K562 (cell line): ENCODE results near the gene LENEP. TPM values are rescaled to one million over a fixed set of nuclear protein-coding genes. Genes with fewer than 3 reads are reported as not detected.

Experiments
- ASH1L ChIP-seq: fragments of 450-650 bp; IDR thresholded peaks from 2 replicates; pipeline ENCODE4 v1.6.1; 2018; ENCODE audit warnings: borderline replicate concordance, mild to moderate bottlenecking, low read depth; ENCODE audit not compliant: partially characterized antibody
- BRCA1 ChIP-seq, 2 experiments: fragments of 450-650 bp in 1 of 2; sonication (generic) in 1 of 2; formaldehyde crosslinking in 1 of 2; IDR thresholded peaks; 2 replicates each; pipeline versions ENCODE4 v1.5.0 to v1.6.1; 2017 to 2020; ENCODE audit warnings: mild to moderate bottlenecking in 1 of 2, missing genetic modification reagents in 1 of 2
- BRD9 ChIP-seq: fragments of 450-650 bp; IDR thresholded peaks from 2 replicates; pipeline ENCODE4 v1.6.1; 2018; ENCODE audit warnings: low read depth; ENCODE audit not compliant: partially characterized antibody
- CREB1 ChIP-seq, 2 experiments: sonication (generic) in 1 of 2; formaldehyde crosslinking in 1 of 2; IDR thresholded peaks; 2 replicates each; pipeline versions ENCODE4 v1.6.1 to v1.8.0; 2012 to 2022; ENCODE audit warnings: inconsistent platforms in 1 of 2, mild to moderate bottlenecking in 1 of 2, missing genetic modification reagents in 1 of 2, moderate library complexity in 1 of 2
- CREB5 ChIP-seq: fragments of 250-450 bp; sonication (Bioruptor Pico); IDR thresholded peaks from 2 replicates; pipeline ENCODE4 v1.5.0; 2020; ENCODE audit warnings: mild to moderate bottlenecking
- CSDE1 ChIP-seq, 2 experiments: fragments of 450-650 bp; IDR thresholded peaks; 2 replicates each; pipeline ENCODE4 v1.6.1; 2016; ENCODE audit warnings: mild to moderate bottlenecking in 1 of 2
- ETV1 ChIP-seq: fragments of 450-650 bp; conservative IDR thresholded peaks from 2 replicates; pipeline ENCODE4 v1.6.1; 2016; ENCODE audit warnings: missing genetic modification characterization, control low read depth, low read depth, missing compliant biosample characterization
- FOXP4 ChIP-seq: sonication (generic); formaldehyde crosslinking; IDR thresholded peaks from 2 replicates; pipeline ENCODE4 v1.8.0; 2022; ENCODE audit warnings: mild to moderate bottlenecking, missing genetic modification reagents, borderline replicate concordance
- IRF1 ChIP-seq: sonication (generic); formaldehyde crosslinking; IDR thresholded peaks from 2 replicates; pipeline ENCODE4 v1.8.0; 2022; ENCODE audit warnings: missing genetic modification reagents, mild to moderate bottlenecking, borderline replicate concordance
- L3MBTL2 ChIP-seq: fragments of 450-650 bp; IDR thresholded peaks from 2 replicates; pipeline ENCODE4 v1.6.1; 2016; ENCODE audit warnings: mild to moderate bottlenecking, moderate library complexity
- PRMT5 ChIP-seq: sonication (generic); formaldehyde crosslinking; IDR thresholded peaks from 2 replicates; pipeline ENCODE4 v1.5.0; 2020; ENCODE audit warnings: missing genetic modification reagents
- SFPQ ChIP-seq: fragments of 200-400 bp; formaldehyde crosslinking; IDR thresholded peaks from 2 replicates; pipeline ENCODE4 v1.6.1; 2017; ENCODE audit warnings: mild to moderate bottlenecking, low read depth, low read length, moderate library complexity
- SMAD2 ChIP-seq: fragments of 150-350 bp; IDR thresholded peaks from 2 replicates; pipeline ENCODE4 v1.6.1; 2014; ENCODE audit warnings: low read depth, mild to moderate bottlenecking, low read length
- SMAD3 ChIP-seq: fragments of 450-650 bp; formaldehyde crosslinking; conservative IDR thresholded peaks from 2 replicates; pipeline ENCODE4 v1.4.0; 2020; ENCODE audit warnings: mild to moderate bottlenecking
- SMARCA5 ChIP-seq: fragments of 450-650 bp; IDR thresholded peaks from 2 replicates; pipeline ENCODE4 v1.6.1; 2016
- TARDBP ChIP-seq: fragments of 450-650 bp; IDR thresholded peaks from 2 replicates; pipeline ENCODE4 v1.6.1; 2016
- USF1 ChIP-seq: sonication (generic); formaldehyde crosslinking; IDR thresholded peaks from 2 replicates; pipeline ENCODE4 v1.9.0; 2022; ENCODE audit warnings: mild to moderate bottlenecking, missing genetic modification reagents
- ZNF174 ChIP-seq: fragments of 250-450 bp; sonication (Bioruptor Pico); IDR thresholded peaks from 2 replicates; pipeline ENCODE4 v1.4.0; 2020; ENCODE audit warnings: mild to moderate bottlenecking
- ZNF253 ChIP-seq: fragments of 250-450 bp; sonication (Bioruptor Pico); conservative IDR thresholded peaks from 2 replicates; pipeline ENCODE4 v1.6.1; 2021; ENCODE audit warnings: mild to moderate bottlenecking
- ZNF274 ChIP-seq: IDR thresholded peaks from 2 replicates; pipeline ENCODE4 v1.6.1; 2011; ENCODE audit warnings: low read depth, mild to moderate bottlenecking, low read length, moderate library complexity, borderline replicate concordance
- ZNF79 ChIP-seq: fragments of 250-450 bp; sonication (Bioruptor Pico); IDR thresholded peaks from 2 replicates; pipeline ENCODE4 v1.4.0; 2020; ENCODE audit warnings: low read depth, mild to moderate bottlenecking, moderate library complexity
- polyA plus RNA-seq, 8 experiments: library from polyadenylated mRNA; depleted of rRNA in 4 of 8; stranded (reverse) in 5 of 8; unstranded in 3 of 8; fragments of >200 nt; fragmentation: Nextera tagmentation in 2 of 8; fragmentation: Illumina TruSeq in 1 of 8; extraction: Ambion mirVana in 2 of 8; extraction: Trizol in 1 of 8; gene quantifications; 2 replicates each; pipeline versions ENCODE4 v1.2.1 to v1.2.3, GENCODE V29; 2011 to 2014; ENCODE audit warnings: inconsistent platforms in 1 of 8, missing spikeins in 1 of 8
- total RNA-seq, 7 experiments: library from RNA; depleted of rRNA in 6 of 7; stranded (reverse); fragments of >200 nt in 6 of 7; fragmentation: Illumina TruSeq in 2 of 7; extraction: Trizol in 2 of 7; gene quantifications; 2 replicates each; pipeline versions ENCODE4 v1.2.1 to v1.2.3, GENCODE V29; 2011 to 2021; ENCODE audit warnings: low replicate concordance in 1 of 7

LENEP gene
- total and polyA plus RNA-seq, 9 of the 15 experiments (the other 6 are each of a cell fraction or from before 2014, with no cell fraction given): 0.23 to 0.87 (median 0.67) TPM; not detected in 5

GRCh38 chr1:154999571-155000410 is 6.4 kb downstream of the LENEP start (continued):
- TF ChIP-seq SFPQ: no peak
- TF ChIP-seq TARDBP: no peak
- TF ChIP-seq SMAD3: no peak
- no peak for TF ChIP-seq SMARCA5
- TF ChIP-seq ZNF79: no peak
- TF ChIP-seq CREB5: no peak
- TF ChIP-seq FOXP4 (CRISPR knock-in tag): no peak; the same call in 1 of the 2 replicates
- TF ChIP-seq IRF1 (CRISPR knock-in tag): no peak
- no peak for TF ChIP-seq SMAD2
- no peak for TF ChIP-seq ZNF174 (CRISPR knock-in tag)
- peak; percentile 96 for TF ChIP-seq L3MBTL2
- no peak for TF ChIP-seq CREB1 (IDR thresholded peaks at IDR 0.05)
- 0 out of 2 replicates have a peak, but pooled peaks have one; percentile 30 for TF ChIP-seq CREB1 (CRISPR knock-in tag; IDR thresholded peaks at IDR 0.05)
- peak; percentile 9 for TF ChIP-seq BRD9
- TF ChIP-seq ASH1L: no peak
- peak; percentile 72 for TF ChIP-seq USF1 (CRISPR knock-in tag)
- 0 out of 4 replicates have a peak, but pooled peaks of 1 of the 2 experiments have one; percentile 47 for TF ChIP-seq CSDE1 (IDR thresholded peaks at IDR 0.05)
- TF ChIP-seq PRMT5 (CRISPR knock-in tag): no peak
- no peak for TF ChIP-seq ZNF253
- TF ChIP-seq ETV1 (tag): no peak
- no peak for TF ChIP-seq ZNF274
- no peak for TF ChIP-seq BRCA1 (IDR thresholded peaks at IDR 0.05)
- no peak for TF ChIP-seq BRCA1 (CRISPR knock-in tag; IDR thresholded peaks at IDR 0.05)
